Measurements from ENCODE around the gene ZPLD1. TPM values are rescaled to one million over a fixed set of nuclear protein-coding genes. Genes with fewer than 3 reads are reported as not detected.

Gene ZPLD1
- total RNA-seq, 1 donor from 2014 or later: 0.59 TPM

DNA sequence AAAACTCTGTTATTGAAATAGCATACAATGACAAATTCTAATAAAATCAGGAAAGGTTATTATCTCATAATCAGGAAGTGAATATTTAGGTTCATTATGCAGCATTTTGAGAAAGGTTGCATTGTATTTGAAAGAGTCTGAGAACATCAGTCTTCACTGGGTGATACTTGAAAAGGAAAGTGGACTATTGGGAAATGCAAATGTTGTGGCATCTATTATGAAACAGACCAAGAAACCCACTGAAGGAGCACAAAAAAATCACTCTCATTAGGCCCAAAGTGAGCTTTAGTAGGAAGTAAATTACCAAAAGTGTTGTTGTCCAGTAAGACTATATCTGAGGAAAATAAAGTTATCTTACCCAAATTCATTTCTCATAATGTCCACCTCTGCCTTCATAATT, 90.8 kb downstream of the ZPLD1 start:
- DNase-seq (ENCODE audit: low read depth): no peak

DNA sequence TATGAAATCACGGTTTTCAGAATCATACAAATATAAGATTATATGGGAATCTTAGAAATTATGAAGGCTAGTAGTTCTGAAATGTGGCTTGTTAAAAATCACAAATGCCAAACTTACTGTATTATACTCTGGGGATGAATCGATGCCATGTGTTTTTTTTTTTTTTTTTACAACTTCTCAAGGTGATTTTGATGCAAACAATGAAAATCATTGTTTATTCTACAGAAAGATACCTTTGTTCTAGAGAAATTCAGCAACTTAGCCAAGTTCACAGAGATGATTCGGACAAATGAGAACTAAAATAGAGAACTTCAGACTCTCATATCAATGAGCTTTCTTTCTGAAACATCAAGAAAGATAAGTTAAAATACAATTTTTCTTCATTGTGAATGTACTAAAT, 92.0 kb downstream of the ZPLD1 start:
- no peak for DNase-seq (ENCODE audit: low read depth)

DNA sequence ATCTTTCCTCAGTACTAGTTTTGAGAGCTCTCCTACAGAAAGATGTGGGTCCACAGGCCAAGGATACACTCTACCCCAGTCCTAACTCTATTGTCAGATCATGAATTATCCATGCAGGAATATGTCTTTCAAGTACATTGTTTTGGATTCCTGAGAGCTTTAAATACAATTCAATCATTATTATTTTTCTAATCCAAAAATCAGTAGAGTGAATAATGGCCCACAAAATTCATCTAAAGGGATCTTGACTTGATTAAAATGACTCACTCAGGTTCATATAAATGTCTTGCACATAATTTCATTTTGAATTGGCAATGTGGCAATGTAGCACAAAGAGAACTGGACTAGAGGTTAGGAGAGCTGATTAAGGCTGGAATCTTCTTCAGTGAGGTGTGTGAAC, 93.9 kb downstream of the ZPLD1 start:
- no peak for DNase-seq (ENCODE audit: low read depth)
